Ascending aorta (tissue), 2 donors: Measurements from ENCODE around the gene FBRSL1. TPM values are rescaled to one million over a fixed set of nuclear protein-coding genes. Genes with fewer than 3 reads are reported as not detected.

Experiments used
- DNase-seq, 2 donors: peaks; one replicate each; pipeline ENCODE4 v3.0.0-alpha.2; 2019; ENCODE audit warnings: low spot score in 2 of 2
- H3K27ac ChIP-seq, 2 donors: fragments of 200-600 bp; sonication (generic); one replicate each; pipeline ENCODE4 v1.5.1; 2016 to 2017; ENCODE audit warnings: mild to moderate bottlenecking in 1 of 2
- H3K27me3 ChIP-seq: fragments of 200-600 bp; sonication (generic); one replicate; pipeline ENCODE4 v1.5.1; 2017
- H3K36me3 ChIP-seq, 2 donors: fragments of 200-600 bp; sonication (generic); one replicate each; pipeline ENCODE4 v1.5.1; 2016
- H3K4me1 ChIP-seq, 2 donors: fragments of 200-600 bp; sonication (generic); one replicate each; pipeline ENCODE4 v1.5.1; 2016 to 2017; ENCODE audit warnings: mild to moderate bottlenecking in 1 of 2
- H3K4me3 ChIP-seq, 2 donors: fragments of 200-600 bp; sonication (generic); one replicate each; pipeline ENCODE4 v1.5.1; 2016 to 2017; ENCODE audit warnings: mild to moderate bottlenecking in 1 of 2
- H3K9me3 ChIP-seq, 2 donors: fragments of 200-600 bp; sonication (generic); one replicate each; pipeline ENCODE4 v1.5.1; 2016
- intact Hi-C: fragments of 100-400 bp; cut with DNase I; formaldehyde crosslinking; loops from one replicate; pipeline ENCODE4 v1.15.1; 2023
- total RNA-seq: library from RNA; depleted of rRNA; stranded (reverse); fragments of >200 nt; gene quantifications from one replicate; pipeline ENCODE4 v1.1.0, GENCODE V29; 2016
- TF ChIP-seq, protein P1 (sequence below), 3 experiments: fragments of 200-600 bp in 2 of 3; fragments of 450-650 bp in 1 of 3; sonication (generic) in 2 of 3; IDR thresholded peaks; one replicate each; pipeline ENCODE4 v1.5.1; 2016 to 2019; ENCODE audit warnings: antibody characterized with exemption in 3 of 3, mild to moderate bottlenecking in 1 of 3, moderate library complexity in 1 of 3

FBRSL1 gene
- total RNA-seq, 1 donor from 2014 or later: 40.7 TPM

DNA sequence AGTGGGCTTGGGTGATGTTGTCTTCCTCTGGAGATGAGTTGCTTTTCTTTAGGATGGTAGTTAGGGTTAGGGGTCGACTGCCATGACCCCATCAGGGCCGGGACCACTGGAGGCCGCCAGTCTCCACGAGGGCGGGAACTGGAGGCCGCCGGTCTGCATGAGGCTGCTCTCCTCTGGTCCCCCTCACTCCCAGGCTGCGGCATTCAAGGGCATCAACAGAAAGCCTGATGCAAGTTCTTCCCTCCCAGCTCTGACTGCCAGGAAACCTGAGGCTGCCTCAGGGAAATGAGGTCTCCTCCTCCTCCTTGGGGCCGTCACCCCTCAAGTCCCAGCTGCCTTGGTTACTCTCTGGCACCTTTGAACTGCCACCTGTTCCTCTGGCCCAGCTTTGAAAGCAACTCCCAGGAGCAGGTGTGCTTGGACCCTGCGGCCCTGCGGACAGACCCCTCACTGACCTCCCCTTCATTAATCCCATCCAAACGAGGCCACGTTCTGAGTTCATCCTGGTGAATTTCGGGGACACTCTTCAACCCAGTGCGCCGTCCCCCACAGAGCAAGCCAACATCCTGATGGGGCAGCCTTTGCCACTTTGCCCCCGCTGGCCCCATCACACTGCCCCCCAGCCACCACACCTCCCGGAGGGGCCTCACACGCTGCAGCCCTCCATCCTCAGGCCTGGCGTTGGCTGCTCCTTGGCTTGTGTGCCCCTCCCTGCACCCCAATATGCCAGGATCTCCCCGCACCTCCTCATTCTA, 37.2 kb upstream of the FBRSL1 start:
- no peaks in the 10 kb centered on the region for H3K9me3 ChIP-seq
- H3K4me3 ChIP-seq: no peak overlapping the region
- no peak for DNase-seq
- no peaks in the 10 kb centered on the region for H3K4me1 ChIP-seq
- H3K27ac ChIP-seq: no peak overlapping the region
- H3K27me3 ChIP-seq: no peaks in the 10 kb centered on the region
- intact Hi-C loops: no loop called here
- TF ChIP-seq, protein P1, sequence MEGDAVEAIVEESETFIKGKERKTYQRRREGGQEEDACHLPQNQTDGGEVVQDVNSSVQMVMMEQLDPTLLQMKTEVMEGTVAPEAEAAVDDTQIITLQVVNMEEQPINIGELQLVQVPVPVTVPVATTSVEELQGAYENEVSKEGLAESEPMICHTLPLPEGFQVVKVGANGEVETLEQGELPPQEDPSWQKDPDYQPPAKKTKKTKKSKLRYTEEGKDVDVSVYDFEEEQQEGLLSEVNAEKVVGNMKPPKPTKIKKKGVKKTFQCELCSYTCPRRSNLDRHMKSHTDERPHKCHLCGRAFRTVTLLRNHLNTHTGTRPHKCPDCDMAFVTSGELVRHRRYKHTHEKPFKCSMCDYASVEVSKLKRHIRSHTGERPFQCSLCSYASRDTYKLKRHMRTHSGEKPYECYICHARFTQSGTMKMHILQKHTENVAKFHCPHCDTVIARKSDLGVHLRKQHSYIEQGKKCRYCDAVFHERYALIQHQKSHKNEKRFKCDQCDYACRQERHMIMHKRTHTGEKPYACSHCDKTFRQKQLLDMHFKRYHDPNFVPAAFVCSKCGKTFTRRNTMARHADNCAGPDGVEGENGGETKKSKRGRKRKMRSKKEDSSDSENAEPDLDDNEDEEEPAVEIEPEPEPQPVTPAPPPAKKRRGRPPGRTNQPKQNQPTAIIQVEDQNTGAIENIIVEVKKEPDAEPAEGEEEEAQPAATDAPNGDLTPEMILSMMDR (IDR thresholded peaks at IDR 0.05): no peak
- no peaks in the 10 kb centered on the region for H3K36me3 ChIP-seq

DNA sequence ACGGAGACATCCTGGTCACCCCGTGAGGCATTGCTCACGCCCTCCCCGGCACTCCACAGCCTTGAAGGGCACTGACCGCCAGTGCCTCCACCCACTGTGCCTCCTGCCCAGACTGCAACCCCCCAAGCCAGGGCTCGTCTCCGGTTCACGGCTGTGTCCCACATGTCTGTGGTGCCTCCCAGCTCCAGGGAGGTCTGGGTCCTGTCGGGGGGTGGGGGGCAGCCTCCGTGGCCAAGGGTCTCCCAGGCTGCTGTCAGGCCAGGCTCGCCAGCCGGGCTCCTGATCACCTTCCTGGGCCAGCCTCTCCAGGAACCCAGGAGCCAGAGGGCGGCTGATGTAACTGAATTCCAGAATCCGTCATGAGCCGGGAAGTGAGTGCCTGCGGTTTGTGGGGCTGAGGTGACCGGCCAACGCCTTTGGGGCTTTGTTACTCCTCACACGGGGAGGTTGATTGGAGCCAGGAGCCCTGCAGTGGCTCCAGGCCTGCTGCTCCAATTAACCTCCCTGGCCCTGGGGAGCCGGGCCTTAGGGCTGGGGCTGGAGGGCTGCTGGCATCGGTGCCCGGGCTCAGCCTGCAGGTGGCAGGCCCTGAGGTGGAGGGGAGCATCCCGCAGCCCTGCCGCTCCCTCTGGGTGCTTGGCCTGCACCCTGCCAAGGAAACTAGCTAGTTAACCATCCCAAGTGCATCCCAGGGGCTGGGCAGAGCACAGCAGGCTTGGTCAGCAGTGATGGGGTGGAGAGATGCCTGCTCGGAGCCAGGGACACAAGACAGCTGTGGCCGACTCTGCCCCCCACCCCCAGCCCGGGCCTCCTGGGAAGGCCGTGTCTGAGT, 36.4 kb upstream of the FBRSL1 start:
- H3K36me3 ChIP-seq: no peaks in the 10 kb centered on the region
- H3K27me3 ChIP-seq: no peaks in the 10 kb centered on the region
- TF ChIP-seq, protein P1 (IDR thresholded peaks at IDR 0.05): no peak

DNA sequence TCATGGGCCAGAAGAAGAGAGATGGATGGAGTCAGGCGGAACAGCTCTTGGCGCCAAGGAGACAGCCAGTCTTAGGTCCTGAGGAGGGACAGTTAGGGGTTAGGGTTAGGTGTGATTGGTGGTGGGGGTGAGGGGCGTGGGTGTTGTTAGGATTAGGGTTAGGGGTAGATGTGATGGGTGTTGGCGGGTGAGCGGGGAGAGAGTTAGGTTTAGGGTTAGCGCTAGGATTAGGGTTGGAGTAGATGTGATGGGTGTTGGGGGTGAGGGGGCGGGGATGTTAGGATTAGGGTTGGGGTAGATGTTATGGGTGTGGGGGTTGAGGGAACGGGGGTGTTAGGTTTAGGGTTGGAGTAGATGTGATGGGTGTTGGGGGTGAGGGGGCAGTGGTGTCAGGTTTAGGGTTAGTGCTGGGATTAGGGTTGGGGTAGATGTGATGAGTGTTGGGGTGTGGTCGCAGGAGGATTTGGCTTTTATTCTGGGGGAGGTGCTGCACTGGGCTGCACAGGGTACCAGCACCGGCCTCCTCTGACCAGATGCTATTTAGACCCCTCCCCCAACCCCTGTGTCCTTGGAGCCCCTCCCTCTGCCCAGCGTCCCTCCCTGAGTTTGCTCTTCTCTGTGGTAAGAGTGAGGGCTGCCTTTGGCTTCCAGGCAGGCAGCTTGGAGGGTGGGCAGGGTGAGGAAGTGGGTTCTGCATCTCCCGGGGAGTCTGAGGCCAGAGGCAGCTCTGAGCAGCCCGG, 35.6 kb upstream of the FBRSL1 start:
- intact Hi-C loops: no loop called here
- Histone ChIP-seq H3K4me1 (no peaks in the 10 kb centered on the region), H3K27ac (no peak overlapping the region), H3K4me3 (no peak overlapping the region), H3K27me3 (no peaks in the 10 kb centered on the region), H3K9me3 (no peaks in the 10 kb centered on the region), H3K36me3 (no peaks in the 10 kb centered on the region)
- TF ChIP-seq, protein P1 (IDR thresholded peaks at IDR 0.05): no peak
- no peak for DNase-seq

More for the DNA sequence above, 36.4 kb upstream of the FBRSL1 start:
- intact Hi-C loops: no loop called here
- Histone ChIP-seq H3K4me1 (no peaks in the 10 kb centered on the region), H3K4me3 (no peak overlapping the region), H3K27ac (no peak overlapping the region), H3K9me3 (no peaks in the 10 kb centered on the region)
- no peak for DNase-seq

DNA sequence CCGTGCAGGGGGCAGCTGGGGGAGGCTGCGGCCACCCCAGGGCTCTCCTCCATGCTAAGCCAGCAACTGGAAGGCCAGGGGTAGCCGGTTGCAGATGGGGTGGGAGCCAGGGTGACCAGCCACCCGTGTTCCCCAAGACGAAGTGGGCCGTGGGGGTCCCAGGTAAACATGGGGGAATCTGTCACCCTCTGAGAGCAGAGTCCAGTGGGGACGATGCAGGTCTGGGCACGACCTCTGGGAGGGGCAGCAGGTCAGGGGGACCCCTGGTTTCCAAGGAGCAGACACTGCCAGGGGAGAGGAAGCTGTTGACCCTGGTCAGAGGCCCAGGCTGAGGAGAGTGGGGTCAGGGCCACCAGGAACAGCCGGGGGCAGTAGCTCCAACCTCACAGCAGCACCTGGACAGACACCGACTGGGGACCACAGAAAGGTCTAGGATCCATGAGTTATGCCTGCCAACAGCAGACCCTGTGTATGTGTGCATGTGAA, 35.0 kb upstream of the FBRSL1 start:
- Histone ChIP-seq H3K9me3 (no peaks in the 10 kb centered on the region), H3K4me1 (no peaks in the 10 kb centered on the region), H3K27me3 (no peaks in the 10 kb centered on the region), H3K4me3 (no peak overlapping the region), H3K27ac (no peak overlapping the region), H3K36me3 (no peaks in the 10 kb centered on the region)
- intact Hi-C loops: no loop called here
- no peak for DNase-seq
- TF ChIP-seq, protein P1 (IDR thresholded peaks at IDR 0.05): no peak

DNA sequence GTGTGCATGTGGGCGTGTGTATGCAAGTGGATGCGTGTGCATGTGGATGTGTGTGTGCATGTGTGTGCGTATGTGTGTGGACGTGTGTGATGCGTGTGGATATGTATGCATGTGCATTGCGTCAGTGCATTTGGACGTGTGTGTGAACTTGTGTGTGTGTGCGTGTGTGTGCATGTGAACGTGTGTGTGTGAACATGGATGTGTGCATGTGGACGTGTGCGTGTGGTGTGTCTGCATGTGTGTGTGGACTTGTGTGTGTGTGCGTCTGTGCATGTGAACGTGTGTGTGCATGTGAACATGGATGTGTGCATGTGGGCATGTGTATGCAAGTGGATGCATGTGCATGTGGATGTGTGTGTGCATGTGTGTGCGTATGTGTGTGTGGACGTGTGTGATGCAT, 34.4 kb upstream of the FBRSL1 start:
- intact Hi-C loops: no loop called here

More for the DNA sequence above, 34.4 kb upstream of the FBRSL1 start:
- H3K36me3 ChIP-seq: no peaks in the 10 kb centered on the region
- H3K4me3 ChIP-seq: no peak overlapping the region
- no peaks in the 10 kb centered on the region for H3K9me3 ChIP-seq
- no peaks in the 10 kb centered on the region for H3K27me3 ChIP-seq
- DNase-seq: no peak
- H3K4me1 ChIP-seq: no peaks in the 10 kb centered on the region
- no peak overlapping the region for H3K27ac ChIP-seq
- TF ChIP-seq, protein P1 (IDR thresholded peaks at IDR 0.05): no peak
